Suprapubic skin (tissue), 4 donors: Measurements from ENCODE around the gene NKPD1.

Source experiments
- EP300 ChIP-seq: sonication (generic); formaldehyde crosslinking; IDR thresholded peaks from one replicate; pipeline ENCODE4 v1.6.1; 2017; ENCODE audit warnings: antibody characterized with exemption
- POLR2A ChIP-seq, 2 donors: fragments of 450-650 bp; IDR thresholded peaks; one replicate each; pipeline ENCODE4 v1.6.1; 2017; ENCODE audit warnings: antibody characterized with exemption in 2 of 2, mild to moderate bottlenecking in 2 of 2, moderate library complexity in 2 of 2
- POLR2AphosphoS5 ChIP-seq, 3 donors: sonication (generic); formaldehyde crosslinking; IDR thresholded peaks; one replicate each; pipeline ENCODE4 v1.6.1; 2017; ENCODE audit warnings: antibody characterized with exemption in 3 of 3
- TF ChIP-seq, protein P1 (sequence below), 2 donors: fragments of 200-600 bp in 1 of 2; fragments of 450-650 bp in 1 of 2; sonication (generic) in 1 of 2; IDR thresholded peaks; one replicate each; pipeline ENCODE4 v1.5.1; 2016 to 2019; ENCODE audit warnings: antibody characterized with exemption in 2 of 2, mild to moderate bottlenecking in 1 of 2, moderate library complexity in 1 of 2

- TF ChIP-seq, protein P1, sequence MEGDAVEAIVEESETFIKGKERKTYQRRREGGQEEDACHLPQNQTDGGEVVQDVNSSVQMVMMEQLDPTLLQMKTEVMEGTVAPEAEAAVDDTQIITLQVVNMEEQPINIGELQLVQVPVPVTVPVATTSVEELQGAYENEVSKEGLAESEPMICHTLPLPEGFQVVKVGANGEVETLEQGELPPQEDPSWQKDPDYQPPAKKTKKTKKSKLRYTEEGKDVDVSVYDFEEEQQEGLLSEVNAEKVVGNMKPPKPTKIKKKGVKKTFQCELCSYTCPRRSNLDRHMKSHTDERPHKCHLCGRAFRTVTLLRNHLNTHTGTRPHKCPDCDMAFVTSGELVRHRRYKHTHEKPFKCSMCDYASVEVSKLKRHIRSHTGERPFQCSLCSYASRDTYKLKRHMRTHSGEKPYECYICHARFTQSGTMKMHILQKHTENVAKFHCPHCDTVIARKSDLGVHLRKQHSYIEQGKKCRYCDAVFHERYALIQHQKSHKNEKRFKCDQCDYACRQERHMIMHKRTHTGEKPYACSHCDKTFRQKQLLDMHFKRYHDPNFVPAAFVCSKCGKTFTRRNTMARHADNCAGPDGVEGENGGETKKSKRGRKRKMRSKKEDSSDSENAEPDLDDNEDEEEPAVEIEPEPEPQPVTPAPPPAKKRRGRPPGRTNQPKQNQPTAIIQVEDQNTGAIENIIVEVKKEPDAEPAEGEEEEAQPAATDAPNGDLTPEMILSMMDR (IDR thresholded peaks at IDR 0.05) = no peak
- TF ChIP-seq POLR2A (IDR thresholded peaks at IDR 0.05) = no peak
- no peak for TF ChIP-seq POLR2AphosphoS5 (IDR thresholded peaks at IDR 0.05)
- no peak for TF ChIP-seq EP300
Measured at GRCh38 chr19:45122832-45123231, 38.0 kb downstream of the NKPD1 start.
